GM21529 (cell line): ENCODE measurements around the gene PPFIA3.
"Not testable (repeated sequence)": the region's sequence is repeated elsewhere in the genome, so short reads cannot be mapped to it uniquely, and the experiment has no call there.

Source experiments
- ATAC-seq: cut with Tn5 transposase; IDR thresholded peaks from one replicate; pipeline ENCODE4 v1.9.1; 2021; ENCODE audit not compliant: unreplicated experiment

Gene PPFIA3

GRCh38 chr19:49123285-49123684 is 3.9 kb downstream of the PPFIA3 start:
- ATAC-seq, result not testable (repeated sequence)

GRCh38 chr19:49125025-49125731 is 5.8 kb downstream of the PPFIA3 start:
- no peak for ATAC-seq

GRCh38 chr19:49126575-49126974 is 7.2 kb downstream of the PPFIA3 start:
- no peak for ATAC-seq

- ATAC-seq, result not testable (repeated sequence)
These were observed 7.9 kb downstream of the PPFIA3 start for GRCh38 chr19:49127225-49127624.

- peak; percentile 90 for ATAC-seq
These were observed 8.6 kb downstream of the PPFIA3 start for GRCh38 chr19:49127674-49128544.

GRCh38 chr19:49128545-49129237 is 9.3 kb downstream of the PPFIA3 start:
- ATAC-seq, result no peak

GRCh38 chr19:49129238-49129583 is 9.9 kb downstream of the PPFIA3 start:
- no peak for ATAC-seq

- ATAC-seq, result no peak
These were observed 11.0 kb downstream of the PPFIA3 start for GRCh38 chr19:49130325-49130724.

- no peak for ATAC-seq
These were observed 13.7 kb downstream of the PPFIA3 start for GRCh38 chr19:49132974-49133609.

- ATAC-seq, result no peak
These were observed 14.5 kb downstream of the PPFIA3 start for GRCh38 chr19:49133621-49134454.

GRCh38 chr19:49135686-49136085 is 16.3 kb downstream of the PPFIA3 start:
- no peak for ATAC-seq

GRCh38 chr19:49136771-49137171 is 17.4 kb downstream of the PPFIA3 start:
- no peak for ATAC-seq

- no peak for ATAC-seq
These were observed 21.6 kb downstream of the PPFIA3 start for GRCh38 chr19:49140951-49141350.

- ATAC-seq, result no peak
These were observed 22.0 kb downstream of the PPFIA3 start for GRCh38 chr19:49141352-49141751.

- peak; percentile 70 for ATAC-seq
These were observed 23.6 kb downstream of the PPFIA3 start for GRCh38 chr19:49142866-49143335.

- no peak for ATAC-seq
These were observed 26.4 kb downstream of the PPFIA3 start for GRCh38 chr19:49145573-49146407.

GRCh38 chr19:49146408-49146770 is 27.0 kb downstream of the PPFIA3 start:
- ATAC-seq, result not testable (repeated sequence)

GRCh38 chr19:49148044-49148682 is 28.8 kb downstream of the PPFIA3 start:
- ATAC-seq, result no peak
